ENCODE results near the gene ZYX. TPM values are rescaled to one million over a fixed set of nuclear protein-coding genes. Genes with fewer than 3 reads are reported as not detected.

Gene ZYX
- total RNA-seq, 1 experiment from 2014 or later, result 145 TPM

DNA sequence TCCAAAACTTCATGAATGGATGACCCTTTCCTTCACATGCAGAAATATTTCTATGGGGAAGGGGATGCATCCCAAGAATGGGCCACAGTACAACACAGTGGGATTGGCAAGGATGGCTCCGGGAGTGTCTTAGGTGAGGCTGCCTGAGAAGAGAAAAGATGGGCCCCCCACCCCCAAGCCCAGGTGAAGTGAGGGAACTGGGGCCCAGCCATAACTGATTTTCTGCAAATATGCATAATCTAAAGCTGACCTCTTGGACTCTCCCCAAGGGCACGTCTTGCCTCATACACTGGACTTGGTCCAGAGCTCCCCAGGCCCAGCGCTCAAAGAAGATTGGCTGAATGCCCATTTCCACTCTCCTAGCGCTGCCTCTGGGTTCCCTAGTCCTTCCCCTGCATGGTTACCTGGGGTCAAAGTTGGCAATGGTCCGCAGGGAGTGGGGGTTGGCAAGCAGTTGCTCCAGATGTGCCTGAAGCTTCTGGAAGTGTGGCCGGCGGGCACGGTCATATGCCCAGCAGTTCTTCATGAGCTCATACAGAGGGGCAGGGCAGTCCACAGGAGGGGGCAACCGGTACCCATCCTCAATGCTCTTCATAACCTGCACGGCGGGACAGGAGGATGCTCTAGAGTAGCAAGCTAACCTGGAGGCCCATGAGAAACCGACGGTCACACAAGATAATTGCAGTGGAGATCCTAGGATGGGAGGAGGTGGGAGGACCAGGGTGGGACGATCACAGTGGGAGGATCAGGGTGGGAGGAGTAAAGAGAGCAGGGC is 12.3 kb downstream of the ZYX start:
- intact Hi-C loops (cut with micrococcal nuclease; ENCODE audit: unreplicated experiment), result no loop called here
- no peak overlapping the region for H3K27ac ChIP-seq
- POLR2A ChIA-PET (ENCODE audit: unreplicated experiment), result interaction anchor here (0.6 kb wide), 1 partner anchor 24 kb away, joined by 3 read pairs; no protein-coding TSS in a partner anchor
- no peaks in the 10 kb centered on the region for H3K79me2 ChIP-seq (ENCODE audit: low read depth)
- BruUV-seq (replicated peaks), result no TSS peak
- 0 out of 2 replicates have a peak, but pooled peaks cover under 1% of the 10 kb centered on the region for H4K20me1 ChIP-seq (ENCODE audit: insufficient read depth)
- no peaks in the 10 kb centered on the region for H3K27me3 ChIP-seq (ENCODE audit: insufficient read depth, low read depth)
- no peaks in the 10 kb centered on the region for H3K4me1 ChIP-seq (replicated peaks; ENCODE audit: insufficient read depth)
- no peak overlapping the region for H2AFZ ChIP-seq
- H3K9me2 ChIP-seq (ENCODE audit: insufficient read depth), result no peaks in the 10 kb centered on the region
- no peaks in the 10 kb centered on the region for H3K9me3 ChIP-seq (ENCODE audit: insufficient read depth, low read depth)
- no peak overlapping the region for H3K4me2 ChIP-seq
- TF ChIP-seq, protein P1, sequence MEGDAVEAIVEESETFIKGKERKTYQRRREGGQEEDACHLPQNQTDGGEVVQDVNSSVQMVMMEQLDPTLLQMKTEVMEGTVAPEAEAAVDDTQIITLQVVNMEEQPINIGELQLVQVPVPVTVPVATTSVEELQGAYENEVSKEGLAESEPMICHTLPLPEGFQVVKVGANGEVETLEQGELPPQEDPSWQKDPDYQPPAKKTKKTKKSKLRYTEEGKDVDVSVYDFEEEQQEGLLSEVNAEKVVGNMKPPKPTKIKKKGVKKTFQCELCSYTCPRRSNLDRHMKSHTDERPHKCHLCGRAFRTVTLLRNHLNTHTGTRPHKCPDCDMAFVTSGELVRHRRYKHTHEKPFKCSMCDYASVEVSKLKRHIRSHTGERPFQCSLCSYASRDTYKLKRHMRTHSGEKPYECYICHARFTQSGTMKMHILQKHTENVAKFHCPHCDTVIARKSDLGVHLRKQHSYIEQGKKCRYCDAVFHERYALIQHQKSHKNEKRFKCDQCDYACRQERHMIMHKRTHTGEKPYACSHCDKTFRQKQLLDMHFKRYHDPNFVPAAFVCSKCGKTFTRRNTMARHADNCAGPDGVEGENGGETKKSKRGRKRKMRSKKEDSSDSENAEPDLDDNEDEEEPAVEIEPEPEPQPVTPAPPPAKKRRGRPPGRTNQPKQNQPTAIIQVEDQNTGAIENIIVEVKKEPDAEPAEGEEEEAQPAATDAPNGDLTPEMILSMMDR (conservative IDR thresholded peaks at IDR 0.05), result no peak
- no peak for TF ChIP-seq EZH2 (IDR thresholded peaks at IDR 0.05; ENCODE audit: low read depth)
- no peak overlapping the region for H3K4me3 ChIP-seq
- CTCF ChIA-PET, result no interaction called here
- no peak for DNase-seq
- peaks cover 12% of the 10 kb centered on the region; the same call in 1 of the 2 replicates for H3F3A ChIP-seq (ENCODE audit: insufficient read depth, low read depth)
- H3K36me3 ChIP-seq (ENCODE audit: low read depth), result 0 out of 2 replicates have a peak, but pooled peaks cover 27% of the 10 kb centered on the region

DNA sequence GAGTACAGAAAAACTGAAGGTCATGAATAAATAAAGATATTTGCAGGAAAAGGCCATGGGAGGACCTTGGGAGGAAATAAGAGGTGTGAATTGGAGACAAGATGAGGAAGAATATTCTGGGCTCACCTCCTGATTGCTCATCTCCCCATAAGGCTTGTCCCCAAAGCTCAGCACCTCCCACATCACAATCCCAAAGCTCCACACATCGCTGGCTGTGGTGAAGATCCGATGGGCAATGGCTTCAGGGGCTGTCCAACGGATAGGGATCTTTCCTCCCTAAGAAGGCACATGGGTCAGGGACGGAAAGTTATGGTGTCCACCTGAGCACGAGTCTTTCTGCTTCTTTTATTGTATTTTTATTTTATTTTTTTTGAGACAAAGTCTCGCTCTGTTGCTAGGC is 12.9 kb downstream of the ZYX start:
- no peaks in the 10 kb centered on the region for H3K4me1 ChIP-seq (replicated peaks; ENCODE audit: insufficient read depth)
- no peak overlapping the region for H3K27ac ChIP-seq
- peaks cover 11% of the 10 kb centered on the region; the same call in 1 of the 2 replicates for H3F3A ChIP-seq (ENCODE audit: insufficient read depth, low read depth)
- BruUV-seq (replicated peaks), result no TSS peak
- no peak for DNase-seq
- H3K4me2 ChIP-seq, result no peak overlapping the region
- no peaks in the 10 kb centered on the region for H3K27me3 ChIP-seq (ENCODE audit: insufficient read depth, low read depth)
- no peaks in the 10 kb centered on the region for H4K20me1 ChIP-seq (ENCODE audit: insufficient read depth)
- H3K4me3 ChIP-seq, result no peak overlapping the region
- TF ChIP-seq, protein P1 (conservative IDR thresholded peaks at IDR 0.05), result no peak
- no peak for TF ChIP-seq EZH2 (IDR thresholded peaks at IDR 0.05; ENCODE audit: low read depth)
- no peaks in the 10 kb centered on the region for H3K79me2 ChIP-seq (ENCODE audit: low read depth)
- no peak overlapping the region for H2AFZ ChIP-seq
- no peaks in the 10 kb centered on the region for H3K9me2 ChIP-seq (ENCODE audit: insufficient read depth)
- H3K9me3 ChIP-seq (ENCODE audit: insufficient read depth, low read depth), result no peaks in the 10 kb centered on the region
- H3K36me3 ChIP-seq (ENCODE audit: low read depth), result 0 out of 2 replicates have a peak, but pooled peaks cover 21% of the 10 kb centered on the region
- ChIA-PET POLR2A (ENCODE audit: unreplicated experiment) (interaction anchor here (0.6 kb wide), 1 partner anchor 25 kb away, joined by 3 read pairs; no protein-coding TSS in a partner anchor), CTCF (no interaction called here)
- intact Hi-C loops (cut with micrococcal nuclease; ENCODE audit: unreplicated experiment), result no loop called here

- H3K36me3 ChIP-seq (ENCODE audit: low read depth), result 0 out of 2 replicates have a peak, but pooled peaks cover 18% of the 10 kb centered on the region
- intact Hi-C loops (cut with micrococcal nuclease; ENCODE audit: unreplicated experiment), result no loop called here
- POLR2A ChIA-PET (ENCODE audit: unreplicated experiment), result no interaction called here
- H3K79me2 ChIP-seq (ENCODE audit: low read depth), result no peaks in the 10 kb centered on the region
- H3K4me3 ChIP-seq, result no peak overlapping the region
- CTCF ChIA-PET, result no interaction called here
- no peaks in the 10 kb centered on the region for H3K27me3 ChIP-seq (ENCODE audit: insufficient read depth, low read depth)
- no peaks in the 10 kb centered on the region for H3K9me2 ChIP-seq (ENCODE audit: insufficient read depth)
- no TSS peak for BruUV-seq (replicated peaks)
- H3F3A ChIP-seq (ENCODE audit: insufficient read depth, low read depth), result 0 out of 2 replicates have a peak, but pooled peaks cover 4% of the 10 kb centered on the region
- no peaks in the 10 kb centered on the region for H3K4me1 ChIP-seq (replicated peaks; ENCODE audit: insufficient read depth)
- H3K4me2 ChIP-seq, result no peak overlapping the region
- DNase-seq, result no peak
- no peaks in the 10 kb centered on the region for H3K9me3 ChIP-seq (ENCODE audit: insufficient read depth, low read depth)
- no peak overlapping the region for H3K27ac ChIP-seq
- H4K20me1 ChIP-seq (ENCODE audit: insufficient read depth), result no peaks in the 10 kb centered on the region
- no peak overlapping the region for H2AFZ ChIP-seq
- TF ChIP-seq EZH2 (IDR thresholded peaks at IDR 0.05; ENCODE audit: low read depth), result no peak
- TF ChIP-seq, protein P1 (conservative IDR thresholded peaks at IDR 0.05), result no peak
Measured at GRCh38 chr7:143394777-143395176, 13.6 kb downstream of the ZYX start.
